K562 (cell line): ENCODE results near the gene ZNF442. TPM values are rescaled to one million over a fixed set of nuclear protein-coding genes. Genes with fewer than 3 reads are reported as not detected.

Experiments
- CREB1 ChIP-seq, 2 experiments: sonication (generic) in 1 of 2; formaldehyde crosslinking in 1 of 2; IDR thresholded peaks; 2 replicates each; pipeline versions ENCODE4 v1.6.1 to v1.8.0; 2012 to 2022; ENCODE audit warnings: inconsistent platforms in 1 of 2, mild to moderate bottlenecking in 1 of 2, missing genetic modification reagents in 1 of 2, moderate library complexity in 1 of 2
- DNMT1 ChIP-seq: fragments of 450-650 bp; IDR thresholded peaks from 2 replicates; pipeline ENCODE4 v1.6.1; 2016; ENCODE audit warnings: antibody characterized with exemption, mild to moderate bottlenecking
- GATAD2B ChIP-seq: fragments of 450-650 bp; IDR thresholded peaks from 2 replicates; pipeline ENCODE4 v1.6.1; 2017; ENCODE audit warnings: mild to moderate bottlenecking, borderline replicate concordance
- HDAC8 ChIP-seq: fragments of 450-650 bp; IDR thresholded peaks from 2 replicates; pipeline ENCODE4 v1.6.1; 2016; ENCODE audit warnings: mild to moderate bottlenecking, missing genetic modification characterization, moderate library complexity, missing compliant biosample characterization
- ILK ChIP-seq: fragments of 450-650 bp; IDR thresholded peaks from 2 replicates; pipeline ENCODE4 v1.6.1; 2016; ENCODE audit warnings: missing genetic modification characterization, low read depth, mild to moderate bottlenecking, missing compliant biosample characterization, moderate library complexity, borderline replicate concordance
- MAX ChIP-seq: sonication (generic); formaldehyde crosslinking; IDR thresholded peaks from 2 replicates; pipeline ENCODE4 v1.9.0; 2022; ENCODE audit warnings: mild to moderate bottlenecking, missing genetic modification reagents
- MLLT1 ChIP-seq, 2 experiments: fragments of 450-650 bp; IDR thresholded peaks; 2 replicates each; pipeline ENCODE4 v1.6.1; 2016
- NR2C2 ChIP-seq, 2 experiments: fragments of 200-800 bp in 1 of 2; sonication (Bioruptor generic) in 1 of 2; sonication (generic) in 1 of 2; formaldehyde crosslinking in 1 of 2; IDR thresholded peaks; 2 replicates each; pipeline versions ENCODE4 v1.6.1 to v1.8.0; 2016 to 2022; ENCODE audit warnings: mild to moderate bottlenecking in 1 of 2, missing compliant biosample characterization in 1 of 2, missing genetic modification characterization in 1 of 2, missing genetic modification reagents in 1 of 2
- PREB ChIP-seq: sonication (generic); formaldehyde crosslinking; IDR thresholded peaks from 2 replicates; pipeline ENCODE4 v1.8.1; 2023; ENCODE audit warnings: mild to moderate bottlenecking, missing genetic modification reagents
- TAF7 ChIP-seq: fragments of 450-650 bp; IDR thresholded peaks from 2 replicates; pipeline ENCODE4 v1.6.1; 2016; ENCODE audit warnings: missing genetic modification characterization, missing compliant biosample characterization
- TFAP4 ChIP-seq: sonication (generic); formaldehyde crosslinking; IDR thresholded peaks from 2 replicates; pipeline ENCODE4 v1.8.0; 2022; ENCODE audit warnings: missing genetic modification reagents, mild to moderate bottlenecking, moderate library complexity, borderline replicate concordance
- TOE1 ChIP-seq, 2 experiments: fragments of 450-650 bp in 1 of 2; sonication (generic) in 1 of 2; formaldehyde crosslinking in 1 of 2; IDR thresholded peaks; 2 replicates each; pipeline versions ENCODE4 v1.7.1 to v1.8.0; 2016 to 2022; ENCODE audit warnings: borderline replicate concordance in 2 of 2, mild to moderate bottlenecking in 2 of 2, antibody characterized with exemption in 1 of 2, inconsistent platforms in 1 of 2, low read depth in 1 of 2, missing genetic modification reagents in 1 of 2, moderate library complexity in 1 of 2
- ZFP91 ChIP-seq: sonication (generic); formaldehyde crosslinking; IDR thresholded peaks from 2 replicates; pipeline ENCODE4 v1.8.0; 2022; ENCODE audit warnings: mild to moderate bottlenecking, missing genetic modification reagents
- ZKSCAN1 ChIP-seq: fragments of 150-350 bp; IDR thresholded peaks from 2 replicates; pipeline ENCODE4 v1.6.1; 2016; ENCODE audit warnings: low read depth, low read length
- ZNF395 ChIP-seq: fragments of 200-800 bp; sonication (Bioruptor generic); IDR thresholded peaks from 2 replicates; pipeline ENCODE4 v1.6.1; 2017; ENCODE audit warnings: missing genetic modification characterization, missing compliant biosample characterization
- polyA plus RNA-seq, 8 experiments: library from polyadenylated mRNA; depleted of rRNA in 4 of 8; stranded (reverse) in 5 of 8; unstranded in 3 of 8; fragments of >200 nt; fragmentation: Nextera tagmentation in 2 of 8; fragmentation: Illumina TruSeq in 1 of 8; extraction: Ambion mirVana in 2 of 8; extraction: Trizol in 1 of 8; gene quantifications; 2 replicates each; pipeline versions ENCODE4 v1.2.1 to v1.2.3, GENCODE V29; 2011 to 2014; ENCODE audit warnings: inconsistent platforms in 1 of 8, missing spikeins in 1 of 8
- total RNA-seq, 7 experiments: library from RNA; depleted of rRNA in 6 of 7; stranded (reverse); fragments of >200 nt in 6 of 7; fragmentation: Illumina TruSeq in 2 of 7; extraction: Trizol in 2 of 7; gene quantifications; 2 replicates each; pipeline versions ENCODE4 v1.2.1 to v1.2.3, GENCODE V29; 2011 to 2021; ENCODE audit warnings: low replicate concordance in 1 of 7

ZNF442 gene
- total and polyA plus RNA-seq, 9 of the 15 experiments (the other 6 are each of a cell fraction or from before 2014, with no cell fraction given), result 1.7 to 7.0 (median 4.1) TPM

GRCh38 chr19:12365236-12366162, at the start of gene ZNF442 (continued):
- TF ChIP-seq PREB (no peak), HDAC8 (tag) (no peak), MLLT1 (IDR thresholded peaks at IDR 0.05) (no peak), GATAD2B (no peak), ILK (tag) (no peak), ZNF395 (CRISPR knock-in tag) (no peak), TOE1 (IDR thresholded peaks at IDR 0.05; ENCODE audit: borderline replicate concordance) (no peak), TOE1 (CRISPR knock-in tag; IDR thresholded peaks at IDR 0.05; ENCODE audit: borderline replicate concordance, low read depth) (no peak), TFAP4 (CRISPR knock-in tag) (peak; percentile 60; the same call in 1 of the 2 replicates), NR2C2 (CRISPR knock-in tag; IDR thresholded peaks at IDR 0.05) (no peak), NR2C2 (tag; IDR thresholded peaks at IDR 0.05) (0 out of 2 replicates have a peak, but pooled peaks have one; percentile 12), ZKSCAN1 (no peak), ZFP91 (no peak), MAX (CRISPR knock-in tag) (no peak), TAF7 (tag) (peak; percentile 54; the same call in 1 of the 2 replicates), DNMT1 (no peak), CREB1 (IDR thresholded peaks at IDR 0.05) (no peak), CREB1 (CRISPR knock-in tag; IDR thresholded peaks at IDR 0.05) (0 out of 2 replicates have a peak, but pooled peaks have one; percentile 24)
